Mucosa of rectum (tissue), 2 donors: ENCODE data around the gene MSH2.

Source experiments
- H3K27ac ChIP-seq, 2 donors: one replicate each; pipeline ENCODE4 v1.7.0; 2013; ENCODE audit warnings: inconsistent platforms in 2 of 2, low read depth in 2 of 2, low read length in 2 of 2
- H3K27me3 ChIP-seq, 2 donors: one replicate each; pipeline ENCODE4 v1.7.0; 2013; ENCODE audit warnings: low read length in 2 of 2; ENCODE audit not compliant: control insufficient read depth in 2 of 2, insufficient read depth in 2 of 2
- H3K36me3 ChIP-seq, 2 donors: one replicate each; pipeline ENCODE4 v1.7.0; 2013; ENCODE audit warnings: low read length in 2 of 2; ENCODE audit not compliant: control insufficient read depth in 2 of 2, insufficient read depth in 2 of 2
- H3K4me1 ChIP-seq, 2 donors: one replicate each; pipeline ENCODE4 v1.7.0; 2013; ENCODE audit warnings: low read length in 2 of 2, mild to moderate bottlenecking in 1 of 2; ENCODE audit not compliant: control insufficient read depth in 2 of 2, insufficient read depth in 2 of 2
- H3K4me3 ChIP-seq, 2 donors: one replicate each; pipeline ENCODE4 v1.7.0; 2013; ENCODE audit warnings: low read length in 2 of 2
- H3K9ac ChIP-seq, 2 donors: one replicate each; pipeline ENCODE4 v1.7.0; 2013; ENCODE audit warnings: low read length in 2 of 2, low read depth in 1 of 2, mild to moderate bottlenecking in 1 of 2
- H3K9me3 ChIP-seq, 2 donors: one replicate each; pipeline ENCODE4 v1.7.0; 2013; ENCODE audit warnings: low read length in 2 of 2; ENCODE audit not compliant: control insufficient read depth in 2 of 2
- donor health status: healthy.
- donor health status: Normal muscosa, but diverticular disease.

The MSH2 gene

DNA sequence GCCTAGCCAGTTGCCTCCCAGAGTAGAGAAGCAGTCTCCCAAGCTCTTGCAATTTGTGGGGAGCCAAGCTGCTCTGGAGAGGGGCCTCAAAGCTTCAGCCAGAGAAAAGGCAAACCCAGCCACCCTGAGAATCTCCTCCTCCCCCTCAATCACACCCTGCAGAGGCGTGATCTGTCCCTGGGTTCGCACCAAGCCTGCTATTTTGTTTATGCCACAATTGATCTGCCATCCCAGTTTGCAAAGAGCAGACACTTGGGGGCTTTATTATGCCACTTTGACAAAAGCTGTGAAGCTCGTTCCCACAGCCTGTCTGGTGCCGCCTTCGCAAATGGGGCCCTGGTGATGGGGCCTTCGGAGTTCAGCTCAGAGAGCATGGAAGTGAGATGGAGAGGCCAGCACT, 125.5 kb downstream of the MSH2 start:
- no peaks in the 10 kb centered on the region for H3K9me3 ChIP-seq
- no peaks in the 10 kb centered on the region for H3K27me3 ChIP-seq

DNA sequence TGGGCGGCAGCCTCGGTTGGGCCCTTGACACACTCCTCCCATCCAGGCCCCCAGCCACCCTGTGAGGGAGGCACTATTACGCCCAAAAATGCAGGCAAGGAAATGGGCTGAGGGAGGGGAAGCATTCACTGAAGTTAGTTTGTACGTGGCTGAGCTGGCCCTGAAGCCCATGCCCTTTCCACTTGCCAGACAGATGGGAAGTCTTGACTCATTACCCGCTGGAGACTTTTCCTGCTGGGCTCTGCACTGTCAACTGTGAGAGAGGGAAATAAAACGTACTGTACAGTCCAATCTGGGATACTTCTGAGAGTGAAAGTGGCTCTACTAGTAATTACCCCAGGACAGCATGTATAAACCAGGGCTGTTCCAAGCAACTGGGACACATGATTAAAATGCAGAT, 125.9 kb downstream of the MSH2 start:
- Histone ChIP-seq H3K27me3 (no peaks in the 10 kb centered on the region), H3K9ac (no peak overlapping the region), H3K4me1 (no peaks in the 10 kb centered on the region), H3K4me3 (no peak overlapping the region), H3K9me3 (no peaks in the 10 kb centered on the region), H3K27ac (no peak overlapping the region), H3K36me3 (no peaks in the 10 kb centered on the region)

More for the DNA sequence above, 125.5 kb downstream of the MSH2 start:
- Histone ChIP-seq H3K4me3 (no peak overlapping the region), H3K4me1 (no peaks in the 10 kb centered on the region), H3K36me3 (no peaks in the 10 kb centered on the region), H3K27ac (no peak overlapping the region), H3K9ac (no peak overlapping the region)

DNA sequence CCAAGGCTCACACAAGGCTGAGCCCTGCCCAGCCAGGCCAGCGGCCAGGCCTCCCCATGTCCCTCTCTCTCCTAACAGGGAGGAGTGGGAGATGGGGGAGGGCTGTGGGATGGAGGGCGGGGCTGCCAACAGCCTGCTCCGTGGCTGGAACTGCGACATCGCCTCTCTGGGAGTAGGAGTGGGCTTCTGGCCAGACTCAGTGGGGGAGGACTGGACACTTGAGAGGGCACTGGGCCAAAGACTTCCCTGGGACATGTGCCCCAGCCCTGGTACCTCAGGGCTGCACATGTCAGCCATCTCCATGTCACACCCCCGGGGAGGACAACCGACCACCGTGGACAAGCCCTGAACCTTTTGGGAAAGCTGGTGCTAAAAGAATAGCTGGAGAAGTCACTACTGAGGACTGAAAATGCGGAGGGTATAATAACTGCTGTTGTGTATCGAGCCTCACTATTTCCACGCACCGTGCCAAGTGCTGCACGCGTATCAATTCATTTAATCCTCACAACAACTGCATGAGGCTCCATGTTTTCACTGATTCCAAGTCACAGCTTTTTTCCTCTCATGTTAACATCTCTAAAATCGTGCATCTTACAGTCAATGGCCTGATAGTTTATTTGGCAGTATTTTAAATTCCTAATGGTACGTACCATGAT, 127.3 kb downstream of the MSH2 start:
- no peaks in the 10 kb centered on the region for H3K9me3 ChIP-seq

DNA sequence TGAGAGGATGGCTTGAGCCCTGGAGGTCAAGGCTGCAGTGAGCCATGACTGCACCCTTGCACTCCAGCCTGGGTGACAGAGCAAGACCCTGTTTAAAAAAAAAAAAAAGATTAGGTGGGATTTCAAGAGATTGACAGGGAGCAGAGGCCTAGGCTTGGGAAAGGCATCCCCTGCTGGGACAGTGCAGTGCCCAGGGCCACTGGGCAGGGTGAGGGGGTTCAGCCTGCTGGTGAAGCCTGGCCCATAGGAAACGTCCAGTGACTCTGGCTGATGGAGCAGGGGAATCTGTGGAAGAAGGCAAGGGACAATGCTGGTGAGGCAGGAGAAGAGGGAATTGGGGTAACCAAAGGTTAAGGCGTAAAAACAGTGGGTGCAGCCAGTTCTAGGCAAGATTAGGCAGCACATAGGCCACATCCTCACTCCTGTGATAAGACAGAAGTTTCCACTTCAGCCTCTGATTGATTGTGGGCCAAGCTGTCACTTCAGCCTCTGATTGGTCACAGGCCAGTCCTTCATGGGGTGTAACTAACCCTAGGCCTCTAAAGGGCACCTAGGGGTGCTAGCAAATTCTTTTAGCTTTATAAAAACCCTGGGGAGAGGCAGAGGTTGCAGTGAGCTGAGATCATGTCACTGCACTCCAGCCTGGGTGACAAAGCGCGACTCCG, 128.6 kb downstream of the MSH2 start:
- no peaks in the 10 kb centered on the region for H3K9me3 ChIP-seq
- H3K4me3 ChIP-seq: no peak overlapping the region
- no peaks in the 10 kb centered on the region for H3K27me3 ChIP-seq
- H3K36me3 ChIP-seq: no peaks in the 10 kb centered on the region
- H3K4me1 ChIP-seq: no peaks in the 10 kb centered on the region
- H3K27ac ChIP-seq: no peak overlapping the region
- H3K9ac ChIP-seq: no peak overlapping the region

More for the DNA sequence above, 127.3 kb downstream of the MSH2 start:
- Histone ChIP-seq H3K9ac (no peak overlapping the region), H3K27me3 (no peaks in the 10 kb centered on the region), H3K4me3 (no peak overlapping the region), H3K27ac (no peak overlapping the region), H3K4me1 (no peaks in the 10 kb centered on the region), H3K36me3 (no peaks in the 10 kb centered on the region)
